Gastroesophageal sphincter (tissue), 4 donors: ENCODE data around the gene GUCY2C. TPM values are rescaled to one million over a fixed set of nuclear protein-coding genes. Genes with fewer than 3 reads are reported as not detected.

Experiments
- ATAC-seq: fragments of 150-250 bp; one replicate; pipeline ENCODE4 v1.9.1; 2016; ENCODE audit warnings: mild to moderate bottlenecking, moderate library complexity
- H3K27ac ChIP-seq, 4 donors: fragments of 200-600 bp; sonication (generic) in 3 of 4; 1 replicate in 3 of 4; 2 replicates in 1 of 4; pipeline ENCODE4 v1.5.1; 2016 to 2019
- H3K27me3 ChIP-seq: fragments of 200-600 bp; sonication (generic); one replicate; pipeline ENCODE4 v1.5.1; 2019
- H3K36me3 ChIP-seq, 2 donors: fragments of 200-600 bp; sonication (generic); one replicate each; pipeline ENCODE4 v1.5.1; 2019; ENCODE audit warnings: control low read depth in 1 of 2
- H3K4me1 ChIP-seq, 3 donors: fragments of 200-600 bp; sonication (generic); 1 replicate in 2 of 3; 2 replicates in 1 of 3; pipeline ENCODE4 v1.5.1; 2016 to 2019; ENCODE audit warnings: control low read depth in 2 of 3
- H3K4me3 ChIP-seq, 2 donors: fragments of 200-600 bp; sonication (generic); one replicate each; pipeline ENCODE4 v1.5.1; 2019; ENCODE audit warnings: mild to moderate bottlenecking in 1 of 2, moderate library complexity in 1 of 2
- H3K9me3 ChIP-seq, 3 donors: fragments of 200-600 bp; sonication (generic); one replicate each; pipeline ENCODE4 v1.5.1; 2017 to 2019; ENCODE audit warnings: control low read depth in 2 of 3
- EP300 ChIP-seq: sonication (generic); formaldehyde crosslinking; IDR thresholded peaks from one replicate; pipeline ENCODE4 v1.6.1; 2017; ENCODE audit warnings: antibody characterized with exemption, mild to moderate bottlenecking
- POLR2A ChIP-seq, 2 donors: fragments of 450-650 bp; IDR thresholded peaks; one replicate each; pipeline ENCODE4 v1.6.1; 2017; ENCODE audit warnings: antibody characterized with exemption in 2 of 2, mild to moderate bottlenecking in 2 of 2, moderate library complexity in 1 of 2
- POLR2AphosphoS5 ChIP-seq: sonication (generic); formaldehyde crosslinking; IDR thresholded peaks from one replicate; pipeline ENCODE4 v1.6.1; 2017; ENCODE audit warnings: antibody characterized with exemption
- WGBS, 2 donors: methylation state at CpG; one replicate each; pipeline ENCODE4 v1.1.5; 2018; ENCODE audit warnings: low coverage in 1 of 2; 5-methylcytosine and 5-hydroxymethylcytosine counted together
- total RNA-seq, 4 donors: library from RNA; depleted of rRNA; stranded (reverse); fragments of >200 nt; gene quantifications; one replicate each; pipeline ENCODE4 v1.1.0, GENCODE V29; 2016
- TF ChIP-seq, protein P1 (sequence below), 4 experiments: fragments of 200-600 bp in 2 of 4; fragments of 450-650 bp in 2 of 4; sonication (generic) in 1 of 4; IDR thresholded peaks; one replicate each; pipeline ENCODE4 v1.5.1; 2017 to 2019; ENCODE audit warnings: antibody characterized with exemption in 4 of 4, mild to moderate bottlenecking in 2 of 4, moderate library complexity in 2 of 4

Gene GUCY2C
- total RNA-seq, 4 donors from 2014 or later, result not detected

DNA sequence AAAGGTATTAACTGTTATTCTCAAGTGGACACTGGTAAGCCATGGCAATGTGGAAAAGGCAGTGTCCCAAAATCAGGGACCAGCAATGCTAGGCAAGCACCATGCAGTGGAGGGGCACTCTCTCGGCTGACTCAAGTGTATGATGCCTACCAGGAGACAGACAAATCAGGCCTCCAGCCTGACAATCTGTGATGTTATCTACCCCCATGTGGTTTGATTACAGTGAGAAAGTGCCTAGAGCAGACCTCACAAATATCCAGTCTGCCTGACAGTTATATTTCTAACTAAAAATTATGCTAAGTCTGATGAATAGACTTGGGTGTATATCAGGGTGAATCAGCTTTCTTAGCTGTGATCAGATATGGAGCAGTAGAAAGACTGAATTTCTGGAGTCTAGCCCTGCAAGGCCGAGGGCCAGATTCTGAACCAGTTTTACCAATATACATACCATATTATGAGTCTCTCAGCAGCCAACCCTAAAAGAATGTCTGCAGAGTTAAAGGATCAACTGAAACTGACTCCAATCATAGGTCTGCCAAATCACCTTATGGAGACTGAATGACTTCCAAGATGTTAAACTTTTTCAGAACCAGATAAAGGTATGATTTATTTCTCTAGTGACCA lies 132.0 kb downstream of the GUCY2C start:
- no peaks in the 10 kb centered on the region for H3K27me3 ChIP-seq
- 84 to 100% methylated on average over 1 to 2 of the region's 2 CpGs for WGBS, 2 donors
- peaks cover 0 to 14% (median 0%) of the 10 kb centered on the region in 3 donors for H3K4me1 ChIP-seq
- no peak overlapping the region for H3K27ac ChIP-seq
- no peak for ATAC-seq
- no peak overlapping the region for H3K4me3 ChIP-seq
- no peaks in the 10 kb centered on the region for H3K36me3 ChIP-seq
- H3K9me3 ChIP-seq, result no peaks in the 10 kb centered on the region
- TF ChIP-seq EP300, result no peak
- no peak for TF ChIP-seq POLR2A (IDR thresholded peaks at IDR 0.05)
- TF ChIP-seq POLR2AphosphoS5, result no peak
- TF ChIP-seq, protein P1, sequence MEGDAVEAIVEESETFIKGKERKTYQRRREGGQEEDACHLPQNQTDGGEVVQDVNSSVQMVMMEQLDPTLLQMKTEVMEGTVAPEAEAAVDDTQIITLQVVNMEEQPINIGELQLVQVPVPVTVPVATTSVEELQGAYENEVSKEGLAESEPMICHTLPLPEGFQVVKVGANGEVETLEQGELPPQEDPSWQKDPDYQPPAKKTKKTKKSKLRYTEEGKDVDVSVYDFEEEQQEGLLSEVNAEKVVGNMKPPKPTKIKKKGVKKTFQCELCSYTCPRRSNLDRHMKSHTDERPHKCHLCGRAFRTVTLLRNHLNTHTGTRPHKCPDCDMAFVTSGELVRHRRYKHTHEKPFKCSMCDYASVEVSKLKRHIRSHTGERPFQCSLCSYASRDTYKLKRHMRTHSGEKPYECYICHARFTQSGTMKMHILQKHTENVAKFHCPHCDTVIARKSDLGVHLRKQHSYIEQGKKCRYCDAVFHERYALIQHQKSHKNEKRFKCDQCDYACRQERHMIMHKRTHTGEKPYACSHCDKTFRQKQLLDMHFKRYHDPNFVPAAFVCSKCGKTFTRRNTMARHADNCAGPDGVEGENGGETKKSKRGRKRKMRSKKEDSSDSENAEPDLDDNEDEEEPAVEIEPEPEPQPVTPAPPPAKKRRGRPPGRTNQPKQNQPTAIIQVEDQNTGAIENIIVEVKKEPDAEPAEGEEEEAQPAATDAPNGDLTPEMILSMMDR (IDR thresholded peaks at IDR 0.05), result no peak

DNA sequence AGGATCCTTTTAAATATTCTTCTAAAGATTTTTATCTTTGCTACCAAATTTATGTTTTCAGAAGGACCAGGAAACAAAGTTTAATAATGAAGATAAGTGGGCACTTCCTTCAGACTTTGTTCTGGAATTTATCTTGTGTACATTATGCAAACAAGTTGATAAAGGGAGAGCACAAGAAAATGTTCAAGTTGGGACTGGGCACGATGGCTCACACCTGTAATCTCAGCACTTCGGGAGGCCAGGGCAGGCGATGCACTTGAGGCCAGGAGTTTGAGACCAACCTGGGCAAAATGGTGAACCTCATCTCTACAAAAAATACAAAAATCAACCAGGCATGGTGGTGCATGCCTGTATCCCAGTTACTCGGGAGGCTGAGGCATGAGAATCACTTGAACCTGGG lies 133.4 kb downstream of the GUCY2C start:
- H3K36me3 ChIP-seq, result no peaks in the 10 kb centered on the region
- peaks cover 0 to 14% (median 0%) of the 10 kb centered on the region in 3 donors for H3K4me1 ChIP-seq
- H3K27ac ChIP-seq, result no peak overlapping the region
- H3K27me3 ChIP-seq, result no peaks in the 10 kb centered on the region
- 84% methylated on average over 4 of the region's 4 CpGs; no CpG with 5 or more reads in 1 of the 2 donors for WGBS, 2 donors
- H3K9me3 ChIP-seq, result no peaks in the 10 kb centered on the region
- no peak overlapping the region for H3K4me3 ChIP-seq
- TF ChIP-seq, protein P1 (IDR thresholded peaks at IDR 0.05), result no peak
- no peak for TF ChIP-seq EP300
- TF ChIP-seq POLR2A (IDR thresholded peaks at IDR 0.05), result no peak
- no peak for TF ChIP-seq POLR2AphosphoS5
- no peak for ATAC-seq

Other genes starting within 250 kb of the GUCY2C start
- 10 to 100 TPM in 1 of 4 donors, 1 to 10 TPM in 3; 2.5 to 15.2 (median 8.3) TPM for gene PLBD1, start 128.7 kb downstream of the GUCY2C start, total RNA-seq
- 10 to 100 TPM; 13.5 to 24.3 (median 21.1) TPM for gene WBP11, start 106.9 kb upstream of the GUCY2C start, total RNA-seq
- gene C12orf60, start 107.1 kb upstream of the GUCY2C start, total RNA-seq, result 1 to 10 TPM in 2 of 4 donors, under 1 TPM in 2; 0.40 to 1.5 (median 1.0) TPM
- gene SMCO3, start 117.6 kb upstream of the GUCY2C start, total RNA-seq, result under 1 TPM in 3 of 4 donors, not detected in 1; 0.13 to 0.57 (median 0.31) TPM
- 1 to 10 TPM in 1 of 4 donors, under 1 TPM in 3; 0.13 to 1.7 (median 0.62) TPM for gene ART4, start 146.9 kb upstream of the GUCY2C start, total RNA-seq
- gene MGP, start 189.3 kb upstream of the GUCY2C start, total RNA-seq, result 100 to 1,000 TPM; 506 to 706 (median 636) TPM
- gene ERP27, start 241.9 kb upstream of the GUCY2C start, total RNA-seq, result 1 to 10 TPM in 1 of 4 donors, under 1 TPM in 2, not detected in 1; 0.54 to 3.4 (median 0.96) TPM